Measurements from ENCODE around the gene POC1A.

POC1A gene

DNA sequence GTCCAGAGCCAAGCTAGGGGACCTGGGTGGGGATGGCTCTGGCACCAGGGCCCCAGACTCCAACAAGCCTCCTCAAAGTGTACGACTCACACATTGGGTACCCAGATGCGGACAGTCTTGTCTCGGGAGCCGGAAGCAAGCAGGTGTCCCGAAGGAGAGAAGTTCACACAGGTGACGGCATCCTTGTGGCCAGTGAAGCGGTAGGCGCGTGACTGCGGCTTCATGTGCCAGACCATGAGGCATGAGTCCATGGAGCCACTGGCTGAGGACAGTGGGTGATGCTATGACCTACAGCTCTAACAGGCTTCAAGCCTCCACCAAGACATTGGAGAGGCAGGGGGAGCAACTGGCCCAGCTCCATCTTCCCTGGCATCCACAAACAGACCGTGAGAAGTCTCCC lies 4.5 kb downstream of the POC1A start:
- Histone ChIP-seq H3K9me3 (ENCODE audit: control insufficient read depth, insufficient read depth, low read length) (no peaks in the 10 kb centered on the region), H3K9ac (ENCODE audit: low read depth, low read length) (no peak overlapping the region), H3K4me1 (ENCODE audit: control insufficient read depth, insufficient read depth, low read length) (peaks cover 7% of the 10 kb centered on the region; the same call in 1 of the 2 replicates), H3K4me3 (ENCODE audit: low read depth, low read length) (no peak overlapping the region), H3K27ac (ENCODE audit: low read depth, low read length) (no peak overlapping the region), H3K36me3 (ENCODE audit: control insufficient read depth, insufficient read depth, low read length) (peaks cover 61% of the 10 kb centered on the region), H3K27me3 (ENCODE audit: control insufficient read depth, insufficient read depth, low read length) (no peaks in the 10 kb centered on the region)

DNA sequence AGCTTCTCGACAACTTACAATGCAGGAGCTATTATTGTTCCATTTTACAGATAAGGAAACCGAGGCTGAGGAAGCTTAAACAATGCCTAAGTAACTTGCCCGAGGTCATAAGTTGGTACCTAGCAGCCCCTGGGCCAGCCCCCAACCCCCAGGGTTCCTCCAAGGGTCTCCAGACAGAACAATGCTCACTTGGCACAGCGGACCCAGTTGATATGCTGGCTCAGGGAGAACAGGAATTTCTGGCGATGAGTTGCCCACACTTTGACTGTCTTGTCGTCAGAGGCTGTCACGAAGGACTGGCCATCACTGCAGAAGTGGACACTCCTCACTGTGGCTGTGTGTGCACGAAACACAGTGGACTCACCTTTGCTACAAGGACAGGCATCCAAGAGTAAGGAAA lies 5.2 kb downstream of the POC1A start:
- no peak overlapping the region for H3K4me3 ChIP-seq (ENCODE audit: low read depth, low read length)
- H3K27me3 ChIP-seq (ENCODE audit: control insufficient read depth, insufficient read depth, low read length): no peaks in the 10 kb centered on the region
- H3K9me3 ChIP-seq (ENCODE audit: control insufficient read depth, insufficient read depth, low read length): no peaks in the 10 kb centered on the region
- H3K27ac ChIP-seq (ENCODE audit: low read depth, low read length): no peak overlapping the region
- H3K4me1 ChIP-seq (ENCODE audit: control insufficient read depth, insufficient read depth, low read length): peaks cover 7% of the 10 kb centered on the region; the same call in 1 of the 2 replicates
- no peak overlapping the region for H3K9ac ChIP-seq (ENCODE audit: low read depth, low read length)
- peaks cover 65% of the 10 kb centered on the region for H3K36me3 ChIP-seq (ENCODE audit: control insufficient read depth, insufficient read depth, low read length)

DNA sequence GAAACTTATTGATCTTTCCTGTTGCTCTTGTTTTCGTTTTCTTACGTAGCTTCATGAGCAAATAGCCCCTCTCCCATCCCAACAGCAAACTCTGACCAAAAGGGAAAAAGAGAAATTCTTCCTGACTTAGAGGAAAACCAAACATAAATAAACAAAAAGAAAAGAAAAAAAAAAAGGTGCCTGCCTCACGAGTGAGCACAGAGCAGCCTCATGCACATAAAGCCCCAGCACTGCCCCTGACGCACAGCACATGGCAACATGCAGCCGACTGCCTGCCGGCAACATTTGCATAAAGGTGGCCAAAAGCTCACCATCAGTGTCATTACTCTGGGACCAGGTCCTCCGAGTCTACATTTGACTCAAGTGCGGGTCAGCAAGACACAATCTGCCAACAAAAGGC lies 6.4 kb downstream of the POC1A start:
- Histone ChIP-seq H3K36me3 (ENCODE audit: control insufficient read depth, insufficient read depth, low read length) (peaks cover 76% of the 10 kb centered on the region), H3K27ac (ENCODE audit: low read depth, low read length) (no peak overlapping the region), H3K9me3 (ENCODE audit: control insufficient read depth, insufficient read depth, low read length) (no peaks in the 10 kb centered on the region), H3K4me1 (ENCODE audit: control insufficient read depth, insufficient read depth, low read length) (no peaks in the 10 kb centered on the region; the same call in 1 of the 2 replicates), H3K4me3 (ENCODE audit: low read depth, low read length) (no peak overlapping the region), H3K27me3 (ENCODE audit: control insufficient read depth, insufficient read depth, low read length) (no peaks in the 10 kb centered on the region), H3K9ac (ENCODE audit: low read depth, low read length) (no peak overlapping the region)

DNA sequence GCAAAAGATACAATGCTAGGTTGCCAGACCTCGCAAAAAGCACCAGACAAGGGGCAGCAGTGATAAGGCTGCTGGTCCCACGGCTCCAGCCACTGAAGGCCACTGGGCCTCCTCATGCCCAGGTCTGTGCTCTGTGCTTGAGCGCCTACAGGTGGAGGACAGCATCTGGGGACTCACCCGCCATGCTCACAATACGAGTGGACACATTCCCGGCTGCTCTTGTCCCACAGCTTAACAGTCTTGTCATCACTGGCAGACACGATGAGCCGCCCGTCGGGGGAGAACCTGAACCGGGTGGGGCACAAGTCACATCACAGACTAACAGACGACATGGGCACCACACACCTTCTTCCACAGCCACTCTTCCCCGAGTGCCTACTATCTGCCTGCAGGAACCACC lies 7.4 kb downstream of the POC1A start:
- Histone ChIP-seq H3K27me3 (ENCODE audit: control insufficient read depth, insufficient read depth, low read length) (no peaks in the 10 kb centered on the region), H3K27ac (ENCODE audit: low read depth, low read length) (no peak overlapping the region), H3K9me3 (ENCODE audit: control insufficient read depth, insufficient read depth, low read length) (no peaks in the 10 kb centered on the region), H3K4me1 (ENCODE audit: control insufficient read depth, insufficient read depth, low read length) (no peaks in the 10 kb centered on the region), H3K4me3 (ENCODE audit: low read depth, low read length) (no peak overlapping the region), H3K9ac (ENCODE audit: low read depth, low read length) (no peak overlapping the region), H3K36me3 (ENCODE audit: control insufficient read depth, insufficient read depth, low read length) (peaks cover 86% of the 10 kb centered on the region)

GRCh38 chr3:52146189-52146588 lies 8.0 kb downstream of the POC1A start:
- Histone ChIP-seq H3K27me3 (ENCODE audit: control insufficient read depth, insufficient read depth, low read length) (no peaks in the 10 kb centered on the region), H3K9ac (ENCODE audit: low read depth, low read length) (no peak overlapping the region), H3K4me1 (ENCODE audit: control insufficient read depth, insufficient read depth, low read length) (no peaks in the 10 kb centered on the region), H3K4me3 (ENCODE audit: low read depth, low read length) (no peak overlapping the region), H3K27ac (ENCODE audit: low read depth, low read length) (no peak overlapping the region), H3K9me3 (ENCODE audit: control insufficient read depth, insufficient read depth, low read length) (no peaks in the 10 kb centered on the region), H3K36me3 (ENCODE audit: control insufficient read depth, insufficient read depth, low read length) (peaks cover 91% of the 10 kb centered on the region)

- Histone ChIP-seq H3K36me3 (ENCODE audit: control insufficient read depth, insufficient read depth, low read length) (peaks cover 94% of the 10 kb centered on the region), H3K4me3 (ENCODE audit: low read depth, low read length) (no peak overlapping the region), H3K9me3 (ENCODE audit: control insufficient read depth, insufficient read depth, low read length) (no peaks in the 10 kb centered on the region), H3K9ac (ENCODE audit: low read depth, low read length) (no peak overlapping the region), H3K4me1 (ENCODE audit: control insufficient read depth, insufficient read depth, low read length) (no peaks in the 10 kb centered on the region), H3K27me3 (ENCODE audit: control insufficient read depth, insufficient read depth, low read length) (no peaks in the 10 kb centered on the region), H3K27ac (ENCODE audit: low read depth, low read length) (no peak overlapping the region)
Observed at GRCh38 chr3:52145736-52146110, 8.5 kb downstream of the POC1A start.

DNA sequence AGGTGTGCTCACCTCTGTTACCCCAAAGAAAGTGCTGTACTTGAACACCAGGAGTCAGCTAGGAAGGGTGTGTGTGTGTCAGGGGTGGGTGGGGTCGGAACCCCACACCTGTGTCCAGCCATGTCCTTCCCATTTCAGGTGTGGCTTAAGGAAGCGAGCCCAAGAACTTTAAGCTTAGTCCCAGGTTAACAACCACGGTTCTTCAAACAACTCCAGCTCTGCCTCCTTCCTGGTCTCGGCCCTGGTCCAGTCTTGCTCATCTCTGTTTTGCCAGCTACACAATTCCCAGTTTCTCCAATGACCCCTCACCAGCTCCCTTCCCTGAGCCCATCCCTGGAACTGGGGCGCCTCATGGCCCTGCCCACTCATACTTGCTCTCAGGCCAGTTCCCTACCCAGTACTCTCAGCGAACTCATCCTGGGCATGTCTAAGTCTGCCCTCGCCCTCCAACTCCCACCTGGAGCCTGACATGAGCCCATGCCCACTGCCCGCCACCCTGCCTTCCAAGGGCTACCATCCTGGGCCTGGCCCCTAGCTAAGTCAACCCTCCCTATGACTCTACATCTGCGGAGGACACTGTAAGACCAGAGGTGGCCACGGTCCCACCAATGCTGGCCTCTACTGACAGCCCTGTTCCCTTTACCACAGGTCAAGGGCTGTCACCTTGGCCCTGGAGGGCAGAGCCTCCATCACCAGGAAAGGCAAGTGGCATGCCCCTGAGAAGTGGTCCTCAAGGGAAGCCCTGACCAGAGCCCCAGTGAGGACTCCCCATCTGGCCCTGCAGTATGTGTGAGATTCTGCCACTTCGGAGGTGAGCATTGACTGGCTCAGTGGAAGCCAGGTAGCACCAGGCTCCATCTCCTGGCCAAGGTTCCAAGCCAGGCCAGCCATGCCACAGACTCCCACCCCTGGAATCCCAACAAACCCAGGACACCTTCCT lies 9.2 kb downstream of the POC1A start:
- no peak overlapping the region for H3K27ac ChIP-seq (ENCODE audit: low read depth, low read length)
- H3K4me1 ChIP-seq (ENCODE audit: control insufficient read depth, insufficient read depth, low read length): no peaks in the 10 kb centered on the region
- H3K27me3 ChIP-seq (ENCODE audit: control insufficient read depth, insufficient read depth, low read length): no peaks in the 10 kb centered on the region
- no peak overlapping the region for H3K9ac ChIP-seq (ENCODE audit: low read depth, low read length)
- H3K36me3 ChIP-seq (ENCODE audit: control insufficient read depth, insufficient read depth, low read length): peaks cover 90% of the 10 kb centered on the region
- no peak overlapping the region for H3K4me3 ChIP-seq (ENCODE audit: low read depth, low read length)
- no peaks in the 10 kb centered on the region for H3K9me3 ChIP-seq (ENCODE audit: control insufficient read depth, insufficient read depth, low read length)

DNA sequence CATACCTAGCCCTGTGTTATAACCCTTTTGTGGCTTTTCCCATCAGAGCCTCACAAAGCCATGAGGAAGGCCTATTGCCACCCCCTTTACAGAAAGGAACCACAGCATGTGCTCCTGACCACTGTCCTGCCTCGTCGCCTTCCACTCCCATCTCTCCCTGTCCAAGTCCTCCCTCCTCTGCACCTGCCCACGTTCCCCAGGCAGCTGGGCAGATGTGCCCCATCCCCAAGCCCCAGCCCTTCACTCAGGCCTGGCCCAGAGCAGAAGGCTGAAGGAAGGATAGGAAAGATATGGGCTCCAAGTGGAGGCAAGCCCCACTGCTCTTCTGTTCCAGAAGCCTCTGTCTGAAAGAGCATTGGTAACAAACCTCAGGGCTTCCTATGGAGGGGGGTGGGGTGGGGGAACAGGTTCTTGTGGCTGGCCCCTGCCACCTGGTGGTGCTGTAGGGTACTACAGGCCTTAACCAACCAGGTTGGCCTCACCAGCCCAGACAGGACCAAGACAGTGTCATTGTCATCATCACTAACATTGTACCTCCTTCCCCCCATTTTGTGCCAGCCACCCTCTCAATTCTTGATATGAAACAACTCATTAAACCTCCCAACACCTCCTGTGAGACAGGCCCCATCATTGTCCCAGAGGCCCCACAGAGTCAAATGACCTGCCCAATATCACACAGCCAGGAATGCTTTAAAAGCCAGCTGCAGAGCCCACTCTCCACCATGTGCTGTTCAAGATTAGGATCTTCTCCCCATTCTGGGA lies 10.0 kb downstream of the POC1A start:
- peaks cover 82% of the 10 kb centered on the region for H3K36me3 ChIP-seq (ENCODE audit: control insufficient read depth, insufficient read depth, low read length)

GRCh38 chr3:52143616-52144015 lies 10.6 kb downstream of the POC1A start:
- no peak overlapping the region for H3K4me3 ChIP-seq (ENCODE audit: low read depth, low read length)
- H3K27me3 ChIP-seq (ENCODE audit: control insufficient read depth, insufficient read depth, low read length): no peaks in the 10 kb centered on the region
- no peak overlapping the region for H3K9ac ChIP-seq (ENCODE audit: low read depth, low read length)
- H3K27ac ChIP-seq (ENCODE audit: low read depth, low read length): no peak overlapping the region
- H3K9me3 ChIP-seq (ENCODE audit: control insufficient read depth, insufficient read depth, low read length): no peaks in the 10 kb centered on the region
- H3K36me3 ChIP-seq (ENCODE audit: control insufficient read depth, insufficient read depth, low read length): peaks cover 79% of the 10 kb centered on the region
- no peaks in the 10 kb centered on the region for H3K4me1 ChIP-seq (ENCODE audit: control insufficient read depth, insufficient read depth, low read length)

More for the DNA sequence above, 10.0 kb downstream of the POC1A start:
- H3K9me3 ChIP-seq (ENCODE audit: control insufficient read depth, insufficient read depth, low read length): no peaks in the 10 kb centered on the region
- H3K4me3 ChIP-seq (ENCODE audit: low read depth, low read length): no peak overlapping the region
- no peak overlapping the region for H3K27ac ChIP-seq (ENCODE audit: low read depth, low read length)
- H3K27me3 ChIP-seq (ENCODE audit: control insufficient read depth, insufficient read depth, low read length): no peaks in the 10 kb centered on the region
- H3K9ac ChIP-seq (ENCODE audit: low read depth, low read length): no peak overlapping the region
- H3K4me1 ChIP-seq (ENCODE audit: control insufficient read depth, insufficient read depth, low read length): no peaks in the 10 kb centered on the region

DNA sequence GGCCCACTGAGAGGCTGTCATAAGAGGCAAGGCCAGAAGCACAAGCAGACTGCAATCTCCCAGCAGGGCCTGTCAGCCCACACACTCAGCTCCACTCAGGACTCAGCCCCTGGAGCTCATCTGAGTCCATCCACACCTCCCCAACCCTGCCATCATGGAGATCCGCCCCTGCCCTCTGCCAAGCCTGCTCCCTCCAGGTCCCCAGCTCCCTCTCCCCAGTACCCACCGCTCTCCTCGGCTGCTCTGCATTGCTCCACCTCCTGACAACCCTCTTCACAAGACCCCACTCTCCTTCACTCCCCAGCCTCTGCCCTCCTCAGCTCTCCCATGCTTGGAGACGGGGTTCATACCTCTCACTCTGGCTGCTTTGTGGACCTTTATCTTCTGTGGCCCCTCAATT lies 11.1 kb downstream of the POC1A start:
- peaks cover 76% of the 10 kb centered on the region for H3K36me3 ChIP-seq (ENCODE audit: control insufficient read depth, insufficient read depth, low read length)
- no peak overlapping the region for H3K27ac ChIP-seq (ENCODE audit: low read depth, low read length)

GRCh38 chr3:52141751-52142150 lies 12.5 kb downstream of the POC1A start:
- Histone ChIP-seq H3K36me3 (ENCODE audit: control insufficient read depth, insufficient read depth, low read length) (peaks cover 76% of the 10 kb centered on the region), H3K27me3 (ENCODE audit: control insufficient read depth, insufficient read depth, low read length) (no peaks in the 10 kb centered on the region), H3K27ac (ENCODE audit: low read depth, low read length) (no peak overlapping the region), H3K4me3 (ENCODE audit: low read depth, low read length) (no peak overlapping the region), H3K4me1 (ENCODE audit: control insufficient read depth, insufficient read depth, low read length) (no peaks in the 10 kb centered on the region), H3K9me3 (ENCODE audit: control insufficient read depth, insufficient read depth, low read length) (no peaks in the 10 kb centered on the region), H3K9ac (ENCODE audit: low read depth, low read length) (no peak overlapping the region)

More for the DNA sequence above, 11.1 kb downstream of the POC1A start:
- H3K4me3 ChIP-seq (ENCODE audit: low read depth, low read length): no peak overlapping the region
- no peaks in the 10 kb centered on the region for H3K9me3 ChIP-seq (ENCODE audit: control insufficient read depth, insufficient read depth, low read length)
- H3K27me3 ChIP-seq (ENCODE audit: control insufficient read depth, insufficient read depth, low read length): no peaks in the 10 kb centered on the region
- H3K9ac ChIP-seq (ENCODE audit: low read depth, low read length): no peak overlapping the region
- no peaks in the 10 kb centered on the region for H3K4me1 ChIP-seq (ENCODE audit: control insufficient read depth, insufficient read depth, low read length)
